HepG2 (cell line): ENCODE data around the gene DENND1C. TPM values are rescaled to one million over a fixed set of nuclear protein-coding genes. Genes with fewer than 3 reads are reported as not detected.

Source experiments
- ATAC-seq: fragments of 200-7000 bp; cut with Tn5 transposase; 3 replicates; pipeline ENCODE4 v1.9.1; 2020; ENCODE audit warnings: mild to moderate bottlenecking, moderate library complexity
- BruUV-seq: library from RNA; stranded (reverse); fragments of 400-500 nt; replicated peaks from 2 replicates; lab custom pipeline; 2021; lab: Mats Ljungman, UMichigan
- CTCF ChIA-PET: fragments of 300-600 bp; formaldehyde crosslinking; extraction: SDS; loops from one replicate; lab custom pipeline; 2021; ENCODE audit warnings: low total read pairs, inconsistent platforms, low intra/inter-chr PET ratio; lab: Yijun Ruan, JAX
- POLR2A ChIA-PET: fragments of 350-600 bp; sonication (Branson Sonifier 250); formaldehyde crosslinking; loops from one replicate; lab custom pipeline; 2020; ENCODE audit warnings: antibody characterized with exemption, inconsistent platforms; lab: Yijun Ruan, JAX
- DNase-seq: peaks from one replicate; pipeline ENCODE4 v3.0.0-alpha.2; 2015; ENCODE audit warnings: low spot score
- FAIRE-seq: peaks from 3 replicates; lab custom pipeline; 2011; peaks lifted over from hg19 to GRCh38; lab: Jason Lieb, UNC
- H2AFZ ChIP-seq: one replicate; pipeline ENCODE4 v1.6.1; 2011; ENCODE audit warnings: low read length, inconsistent platforms
- H3K27ac ChIP-seq: fragments of 300-600 bp; 3 replicates; pipeline ENCODE4 v1.8.0; 2011; ENCODE audit warnings: mixed run types, mild to moderate bottlenecking, mixed read lengths, low read length, inconsistent platforms; ENCODE audit not compliant: insufficient read depth; ENCODE audit errors: extremely low read length
- H3K27me3 ChIP-seq, 2 experiments: fragments of 200-600 bp in 1 of 2; 2 replicates in 1 of 2; 3 replicates in 1 of 2; pipeline versions ENCODE4 v1.6.0 to v1.8.0; 2011; ENCODE audit warnings: low read length in 2 of 2, mild to moderate bottlenecking in 2 of 2, moderate library complexity in 2 of 2, inconsistent platforms in 1 of 2; ENCODE audit not compliant: insufficient read depth in 2 of 2, control insufficient read depth in 1 of 2
- H3K36me3 ChIP-seq, 2 experiments: fragments of 200-600 bp in 1 of 2; replicated peaks in 1 of 2; 2 replicates in 1 of 2; 3 replicates in 1 of 2; pipeline versions ENCODE4 v1.5.1 to v1.8.0; 2011; ENCODE audit warnings: low read length in 2 of 2, inconsistent platforms in 1 of 2; ENCODE audit not compliant: insufficient read depth in 2 of 2, control insufficient read depth in 1 of 2
- H3K4me1 ChIP-seq: 2 replicates; pipeline ENCODE4 v1.5.1; 2012; ENCODE audit warnings: low read length, inconsistent platforms; ENCODE audit not compliant: insufficient read depth
- H3K4me2 ChIP-seq: 2 replicates; pipeline ENCODE4 v1.6.0; 2011; ENCODE audit warnings: low read depth, low read length, inconsistent platforms
- H3K4me3 ChIP-seq, 3 experiments: fragments of 200-600 bp in 1 of 3; sonication (generic), shearing (Covaris generic) in 1 of 3; replicated peaks in 1 of 3; 2 replicates each; pipeline ENCODE4 v1.5.1; 2011 to 2016; ENCODE audit warnings: low read length in 3 of 3, inconsistent platforms in 2 of 3, low read depth in 2 of 3, mild to moderate bottlenecking in 2 of 3, control low read depth in 1 of 3, mixed read lengths in 1 of 3; ENCODE audit not compliant: insufficient read depth in 1 of 3
- H3K79me2 ChIP-seq: one replicate; pipeline ENCODE4 v1.6.1; 2011; ENCODE audit warnings: low read length, inconsistent platforms; ENCODE audit not compliant: insufficient read depth
- H3K9ac ChIP-seq: 2 replicates; pipeline ENCODE4 v1.6.0; 2011; ENCODE audit warnings: mild to moderate bottlenecking, low read depth, low read length, inconsistent platforms; ENCODE audit not compliant: insufficient read depth
- H3K9me3 ChIP-seq: 2 replicates; pipeline ENCODE4 v1.5.1; 2012; ENCODE audit warnings: mild to moderate bottlenecking, low read length
- H4K20me1 ChIP-seq: 2 replicates; pipeline ENCODE4 v1.6.0; 2011; ENCODE audit warnings: inconsistent platforms, mild to moderate bottlenecking, low read length, moderate library complexity; ENCODE audit not compliant: insufficient read depth
- ARHGAP35 ChIP-seq: sonication (generic); formaldehyde crosslinking; IDR thresholded peaks from 2 replicates; pipeline ENCODE4 v1.9.0; 2022; ENCODE audit warnings: mild to moderate bottlenecking, inconsistent platforms, moderate library complexity, missing genetic modification reagents, borderline replicate concordance
- E2F1 ChIP-seq: sonication (generic); formaldehyde crosslinking; IDR thresholded peaks from 2 replicates; pipeline ENCODE4 v1.5.0; 2020; ENCODE audit warnings: missing genetic modification reagents
- GFI1 ChIP-seq: sonication (generic); formaldehyde crosslinking; IDR thresholded peaks from 2 replicates; pipeline ENCODE4 v1.5.0; 2020; ENCODE audit warnings: missing genetic modification reagents, mild to moderate bottlenecking, borderline replicate concordance
- HNRNPK ChIP-seq: fragments of 200-400 bp; formaldehyde crosslinking; IDR thresholded peaks from 2 replicates; pipeline ENCODE4 v1.6.1; 2018; ENCODE audit warnings: low read length, low read depth, moderate library complexity, mild to moderate bottlenecking; ENCODE audit not compliant: poor library complexity, severe bottlenecking
- IRF9 ChIP-seq: sonication (generic); formaldehyde crosslinking; IDR thresholded peaks from 2 replicates; pipeline ENCODE4 v1.8.0; 2022; ENCODE audit warnings: missing genetic modification reagents, mild to moderate bottlenecking, borderline replicate concordance
- MEIS2 ChIP-seq: sonication (generic); formaldehyde crosslinking; IDR thresholded peaks from 2 replicates; pipeline ENCODE4 v1.9.0; 2021; ENCODE audit warnings: mild to moderate bottlenecking, missing genetic modification reagents
- PLSCR1 ChIP-seq: sonication (generic); formaldehyde crosslinking; IDR thresholded peaks from 2 replicates; pipeline ENCODE4 v1.5.0; 2020; ENCODE audit warnings: missing genetic modification reagents, mild to moderate bottlenecking, borderline replicate concordance
- RELA ChIP-seq: sonication (generic); formaldehyde crosslinking; IDR thresholded peaks from 2 replicates; pipeline ENCODE4 v1.4.0; 2020; ENCODE audit warnings: missing genetic modification reagents
- SP2 ChIP-seq: sonication (generic); formaldehyde crosslinking; IDR thresholded peaks from 2 replicates; pipeline ENCODE4 v1.5.1; 2020; ENCODE audit warnings: mild to moderate bottlenecking, missing genetic modification reagents
- SP5 ChIP-seq: IDR thresholded peaks from 2 replicates; pipeline ENCODE4 v1.6.1; 2016; ENCODE audit warnings: low read depth, borderline replicate concordance
- STAG1 ChIP-seq: sonication (generic); formaldehyde crosslinking; IDR thresholded peaks from 2 replicates; pipeline ENCODE4 v1.4.0; 2020; ENCODE audit warnings: missing genetic modification reagents
- U2AF1 ChIP-seq: fragments of 200-400 bp; formaldehyde crosslinking; optimal IDR thresholded peaks from 2 replicates; pipeline ENCODE3; 2017; ENCODE audit warnings: mild to moderate bottlenecking, low read depth, low read length
- ZBTB26 ChIP-seq: IDR thresholded peaks from 2 replicates; pipeline ENCODE4 v1.6.1; 2016; ENCODE audit warnings: missing compliant biosample characterization, missing genetic modification reagents, borderline replicate concordance
- ZBTB8A ChIP-seq: sonication (generic); formaldehyde crosslinking; IDR thresholded peaks from 2 replicates; pipeline ENCODE4 v1.4.0; 2020; ENCODE audit warnings: mild to moderate bottlenecking, low read depth, missing genetic modification reagents, borderline replicate concordance
- ZNF589 ChIP-seq: sonication (generic); formaldehyde crosslinking; conservative IDR thresholded peaks from 2 replicates; pipeline ENCODE4 v1.8.0; 2022; ENCODE audit warnings: mild to moderate bottlenecking, moderate library complexity, missing genetic modification reagents
- ZNF724P ChIP-seq: sonication (generic); formaldehyde crosslinking; IDR thresholded peaks from 2 replicates; pipeline ENCODE4 v1.8.0; 2022; ENCODE audit warnings: missing genetic modification reagents, borderline replicate concordance
- WGBS: methylation state at CpG from one replicate; pipeline ENCODE4 v1.1.6; 2017; ENCODE audit warnings: low lambda C conversion rate; 5-methylcytosine and 5-hydroxymethylcytosine counted together
- in situ Hi-C: cut with HindIII; loops from 2 replicates; pipeline ENCODE4 v1.10.0; 2017; ENCODE audit warnings: low pct_unique_long_range_greater_than_20kb; ENCODE audit not compliant: extremely low pct_ligation_motif_present
- intact Hi-C: fragments of 100-400 bp; cut with micrococcal nuclease; formaldehyde crosslinking; loops from one replicate; pipeline ENCODE4 v1.10.0; 2022; ENCODE audit not compliant: unreplicated experiment
- polyA plus RNA-seq, 8 experiments: library from polyadenylated mRNA; depleted of rRNA in 3 of 8; stranded (reverse) in 7 of 8; unstranded in 1 of 8; fragments of >200 nt; fragmentation: Illumina TruSeq in 4 of 8; extraction: Trizol in 4 of 8; gene quantifications; 2 replicates each; pipeline versions ENCODE4 v1.2.1 to v1.2.3, GENCODE V29; 2011 to 2016; ENCODE audit warnings: low read depth in 4 of 8, missing spikeins in 1 of 8, mixed read lengths in 1 of 8; ENCODE audit not compliant: insufficient read depth in 1 of 8
- total RNA-seq, 5 experiments: library from RNA; depleted of rRNA; stranded (reverse); fragments of >200 nt; fragmentation: Illumina TruSeq; extraction: Trizol; gene quantifications; 2 replicates each; pipeline ENCODE4 v1.2.3, GENCODE V29; 2016; ENCODE audit warnings: low read depth in 1 of 5

The DENND1C gene
- total and polyA plus RNA-seq, 2 of the 13 experiments (the other 11 are each of a cell fraction or from before 2014, with no cell fraction given): 0.04 to 0.73 TPM

- peak; percentile 94 for DNase-seq
- H3K9me3 ChIP-seq: no peaks in the 10 kb centered on the region
- H3K4me1 ChIP-seq: peaks cover 18% of the 10 kb centered on the region
- intact Hi-C loops: no loop called here
- WGBS: under 1% methylated on average over 39 of the region's 57 CpGs
- peak; percentile 76 for ATAC-seq
- H3K27ac ChIP-seq: peak overlapping the region; percentile 41
- peak overlapping the region; percentile 70 for H3K9ac ChIP-seq
- FAIRE-seq: peak; percentile 77
- no peaks in the 10 kb centered on the region for H4K20me1 ChIP-seq
- no TSS peak for BruUV-seq
- H3K79me2 ChIP-seq: no peaks in the 10 kb centered on the region
- peaks cover 0 to 10% of the 10 kb centered on the region in 2 experiments; a peak in 1 of 5 replicates for H3K36me3 ChIP-seq
- in situ Hi-C loops: no loop called here
- POLR2A ChIA-PET: interaction anchor here (0.8 to 1.3 kb wide), 3 partner anchors 9 to 88 kb away, joined by 3 to 6 read pairs (median 5); partner anchors contain the start of gene ALKBH7
- no peaks in the 10 kb centered on the region for H3K27me3 ChIP-seq
- CTCF ChIA-PET: no interaction called here
- H3K4me3 ChIP-seq: peak overlapping the region; percentile 66 to 83 (median 81)
- H2AFZ ChIP-seq: peak overlapping the region; percentile 75
- H3K4me2 ChIP-seq: peak overlapping the region; percentile 91
- TF ChIP-seq GFI1 (CRISPR knock-in tag) (no peak), IRF9 (CRISPR knock-in tag) (no peak), ZBTB8A (CRISPR knock-in tag) (peak; percentile 46; the same call in 1 of the 2 replicates), SP2 (peak; percentile 46; the same call in 1 of the 2 replicates), PLSCR1 (CRISPR knock-in tag) (no peak), HNRNPK (peak; percentile 4), RELA (CRISPR knock-in tag) (no peak), ZNF724P (CRISPR knock-in tag) (no peak), ZNF589 (CRISPR knock-in tag) (no peak; the same call in 1 of the 2 replicates), MEIS2 (CRISPR knock-in tag) (no peak; the same call in 1 of the 2 replicates), ZBTB26 (no peak), STAG1 (CRISPR knock-in tag) (0 out of 2 replicates have a peak, but pooled peaks have one; percentile 8), E2F1 (CRISPR knock-in tag) (0 out of 2 replicates have a peak, but pooled peaks have one; percentile 37), U2AF1 (peak; percentile 87), ARHGAP35 (CRISPR knock-in tag) (peak; percentile 62; the same call in 1 of the 2 replicates), SP5 (peak; percentile 30; the same call in 1 of the 2 replicates)
These were observed 21.3 kb downstream of the DENND1C start for GRCh38 chr19:6460099-6460884.
